ENCODE results near the gene RAB3GAP1.

The RAB3GAP1 gene

DNA sequence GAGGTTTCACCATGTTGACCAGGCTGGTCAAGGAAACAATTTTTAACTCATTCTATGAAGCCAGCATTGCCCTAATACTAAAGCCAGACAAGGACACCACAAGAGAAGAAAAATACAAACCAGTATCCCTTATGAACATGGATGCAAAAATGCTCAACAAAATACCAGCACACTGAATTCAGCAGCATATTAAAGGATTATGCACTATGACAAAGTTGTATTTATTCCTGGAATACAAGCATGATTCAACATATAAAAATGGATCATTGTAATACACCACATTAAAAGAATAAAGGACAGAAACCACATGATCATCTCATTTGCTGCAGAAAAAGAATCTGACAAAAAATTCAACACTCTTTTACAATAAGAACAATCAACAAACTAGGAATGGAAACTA, 138.7 kb downstream of the RAB3GAP1 start:
- H3K4me1 ChIP-seq (ENCODE audit: control insufficient read depth, low read depth, low read length) = no peaks in the 10 kb centered on the region
- H4K5ac ChIP-seq (ENCODE audit: low read length) = no peak overlapping the region
- H3K79me1 ChIP-seq (ENCODE audit: low read length) = no peaks in the 10 kb centered on the region
- no peak overlapping the region for H2BK5ac ChIP-seq (ENCODE audit: low read length)
- no peak overlapping the region for H3K4me3 ChIP-seq (ENCODE audit: low read length)
- H2AK5ac ChIP-seq (ENCODE audit: low read length) = no peak overlapping the region
- no peak for DNase-seq
- H3K18ac ChIP-seq (ENCODE audit: low read length) = no peak overlapping the region
- H3K79me2 ChIP-seq (ENCODE audit: control insufficient read depth, insufficient read depth, low read length) = no peaks in the 10 kb centered on the region
- no peak overlapping the region for H3K27ac ChIP-seq (ENCODE audit: low read depth, low read length)
- H2BK120ac ChIP-seq (ENCODE audit: low read depth, low read length) = no peak overlapping the region
- no peak overlapping the region for H4K8ac ChIP-seq (ENCODE audit: low read depth, low read length)
- no peak overlapping the region for H3K9ac ChIP-seq (ENCODE audit: low read length)
- H3K56ac ChIP-seq (ENCODE audit: low read length) = no peak overlapping the region
- H3K4me2 ChIP-seq (ENCODE audit: low read length) = no peak overlapping the region
- no peaks in the 10 kb centered on the region for H3K36me3 ChIP-seq (ENCODE audit: control insufficient read depth, insufficient read depth, low read length)
- no peaks in the 10 kb centered on the region for H3K27me3 ChIP-seq (ENCODE audit: insufficient read depth, low read length, poor library complexity)
- H2BK15ac ChIP-seq (replicated peaks; ENCODE audit: low read depth) = no peak overlapping the region
- no peak overlapping the region for H3K4ac ChIP-seq (ENCODE audit: low read depth, low read length)
- no peak overlapping the region for H3K23ac ChIP-seq (ENCODE audit: low read length)

DNA sequence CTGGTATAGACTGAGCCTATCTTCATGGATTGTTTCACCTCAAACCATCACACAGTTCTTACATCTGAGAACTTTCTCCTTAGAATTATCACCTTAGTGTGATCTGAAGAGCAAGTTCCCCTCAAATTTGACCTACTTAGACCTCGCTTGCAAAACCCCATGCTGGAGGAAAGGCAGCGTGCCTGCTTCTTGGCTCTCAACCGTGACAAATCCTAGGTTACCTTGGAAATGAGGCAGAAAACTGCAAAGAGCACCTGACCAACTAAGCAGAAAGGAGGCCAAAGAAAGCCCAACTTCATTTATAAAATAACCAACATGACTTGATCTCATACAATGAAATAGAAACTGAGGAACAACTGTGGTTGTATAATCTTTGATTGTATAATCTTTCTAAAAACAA, 146.4 kb downstream of the RAB3GAP1 start:
- no peaks in the 10 kb centered on the region for H3K27me3 ChIP-seq (ENCODE audit: insufficient read depth, low read length, poor library complexity)
- DNase-seq = no peak
- no peak overlapping the region for H4K8ac ChIP-seq (ENCODE audit: low read depth, low read length)
- H3K79me2 ChIP-seq (ENCODE audit: control insufficient read depth, insufficient read depth, low read length) = no peaks in the 10 kb centered on the region
- H2BK120ac ChIP-seq (ENCODE audit: low read depth, low read length) = no peak overlapping the region
- no peak overlapping the region for H3K4me3 ChIP-seq (ENCODE audit: low read length)
- no peak overlapping the region for H3K56ac ChIP-seq (ENCODE audit: low read length)
- no peak overlapping the region for H2BK15ac ChIP-seq (replicated peaks; ENCODE audit: low read depth)
- H3K4me2 ChIP-seq (ENCODE audit: low read length) = no peak overlapping the region
- H3K23ac ChIP-seq (ENCODE audit: low read length) = no peak overlapping the region
- no peak overlapping the region for H3K18ac ChIP-seq (ENCODE audit: low read length)
- no peak overlapping the region for H2AK5ac ChIP-seq (ENCODE audit: low read length)
- H2BK5ac ChIP-seq (ENCODE audit: low read length) = no peak overlapping the region
- H3K9ac ChIP-seq (ENCODE audit: low read length) = no peak overlapping the region
- no peaks in the 10 kb centered on the region for H3K4me1 ChIP-seq (ENCODE audit: control insufficient read depth, low read depth, low read length)
- WGBS (ENCODE audit: extremely low coverage, insufficient coverage, low lambda C conversion rate) = no CpG with 5 or more reads among the region's 3 CpGs
- H3K36me3 ChIP-seq (ENCODE audit: control insufficient read depth, insufficient read depth, low read length) = no peaks in the 10 kb centered on the region
- H3K79me1 ChIP-seq (ENCODE audit: low read length) = no peaks in the 10 kb centered on the region
- H3K4ac ChIP-seq (ENCODE audit: low read depth, low read length) = no peak overlapping the region
- no peak overlapping the region for H4K5ac ChIP-seq (ENCODE audit: low read length)
- no peak overlapping the region for H3K27ac ChIP-seq (ENCODE audit: low read depth, low read length)

DNA sequence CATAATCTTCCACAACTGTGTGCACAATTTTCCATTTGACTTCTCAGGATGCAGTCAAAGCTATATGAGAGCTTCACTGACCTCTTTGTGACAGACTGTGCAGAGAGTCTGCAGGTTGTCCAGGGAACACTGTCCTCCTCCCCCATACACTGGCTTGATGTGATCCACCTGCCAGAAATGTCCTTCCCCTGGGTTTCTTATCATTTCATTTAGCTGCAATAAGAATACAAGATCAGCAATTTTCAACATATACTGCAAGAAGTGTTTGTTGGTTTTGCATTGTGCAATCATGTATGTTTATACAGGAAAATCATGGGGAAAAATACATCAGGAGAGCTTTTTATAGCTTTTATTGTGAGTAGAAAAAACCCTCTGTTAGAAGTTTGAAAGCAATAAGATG, 150.7 kb downstream of the RAB3GAP1 start:
- H3K9ac ChIP-seq (ENCODE audit: low read length) = no peak overlapping the region
- no peak overlapping the region for H3K4me3 ChIP-seq (ENCODE audit: low read length)
- no peak overlapping the region for H3K4me2 ChIP-seq (ENCODE audit: low read length)
- no peak overlapping the region for H3K4ac ChIP-seq (ENCODE audit: low read depth, low read length)
- H4K8ac ChIP-seq (ENCODE audit: low read depth, low read length) = no peak overlapping the region
- no peak overlapping the region for H3K27ac ChIP-seq (ENCODE audit: low read depth, low read length)
- no peak overlapping the region for H2BK120ac ChIP-seq (ENCODE audit: low read depth, low read length)
- no peak overlapping the region for H3K23ac ChIP-seq (ENCODE audit: low read length)
- H3K4me1 ChIP-seq (ENCODE audit: control insufficient read depth, low read depth, low read length) = no peaks in the 10 kb centered on the region
- no peak overlapping the region for H2BK5ac ChIP-seq (ENCODE audit: low read length)
- H2AK5ac ChIP-seq (ENCODE audit: low read length) = no peak overlapping the region
- no peak for DNase-seq
- no peaks in the 10 kb centered on the region for H3K27me3 ChIP-seq (ENCODE audit: insufficient read depth, low read length, poor library complexity)
- no peak overlapping the region for H2BK15ac ChIP-seq (replicated peaks; ENCODE audit: low read depth)
- H4K5ac ChIP-seq (ENCODE audit: low read length) = no peak overlapping the region
- no peaks in the 10 kb centered on the region for H3K79me2 ChIP-seq (ENCODE audit: control insufficient read depth, insufficient read depth, low read length)
- H3K36me3 ChIP-seq (ENCODE audit: control insufficient read depth, insufficient read depth, low read length) = no peaks in the 10 kb centered on the region
- no peak overlapping the region for H3K18ac ChIP-seq (ENCODE audit: low read length)
- no peaks in the 10 kb centered on the region for H3K79me1 ChIP-seq (ENCODE audit: low read length)
- H3K56ac ChIP-seq (ENCODE audit: low read length) = no peak overlapping the region

DNA sequence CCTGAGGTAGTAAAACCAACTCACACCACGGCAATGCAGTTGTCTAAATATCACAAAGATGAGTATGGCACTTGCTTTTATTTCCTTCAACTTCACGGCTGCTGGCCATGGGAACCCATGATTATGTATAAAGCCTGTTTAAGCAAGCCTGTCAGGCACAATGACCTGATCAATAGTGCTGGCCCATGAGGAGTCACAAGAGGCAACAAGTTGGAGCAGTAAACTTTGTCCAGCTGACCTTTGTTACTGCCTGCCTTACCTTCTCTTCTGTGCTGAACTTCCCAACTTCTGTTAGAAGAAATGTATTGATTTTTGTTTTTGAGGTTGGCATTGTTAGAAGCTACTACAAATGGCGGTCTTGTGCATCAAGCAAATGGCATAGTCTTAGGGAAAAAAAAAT, 151.9 kb downstream of the RAB3GAP1 start:
- Histone ChIP-seq H3K18ac (ENCODE audit: low read length) (no peak overlapping the region), H3K27ac (ENCODE audit: low read depth, low read length) (no peak overlapping the region), H3K27me3 (ENCODE audit: insufficient read depth, low read length, poor library complexity) (no peaks in the 10 kb centered on the region), H4K8ac (ENCODE audit: low read depth, low read length) (no peak overlapping the region), H3K79me2 (ENCODE audit: control insufficient read depth, insufficient read depth, low read length) (no peaks in the 10 kb centered on the region), H3K23ac (ENCODE audit: low read length) (no peak overlapping the region), H3K79me1 (ENCODE audit: low read length) (no peaks in the 10 kb centered on the region), H3K4me2 (ENCODE audit: low read length) (no peak overlapping the region), H2BK5ac (ENCODE audit: low read length) (no peak overlapping the region), H2AK5ac (ENCODE audit: low read length) (no peak overlapping the region), H3K9ac (ENCODE audit: low read length) (no peak overlapping the region), H3K4me3 (ENCODE audit: low read length) (no peak overlapping the region), H3K4ac (ENCODE audit: low read depth, low read length) (no peak overlapping the region), H2BK15ac (replicated peaks; ENCODE audit: low read depth) (no peak overlapping the region), H3K56ac (ENCODE audit: low read length) (no peak overlapping the region), H3K36me3 (ENCODE audit: control insufficient read depth, insufficient read depth, low read length) (no peaks in the 10 kb centered on the region), H4K5ac (ENCODE audit: low read length) (no peak overlapping the region), H3K4me1 (ENCODE audit: control insufficient read depth, low read depth, low read length) (no peaks in the 10 kb centered on the region), H2BK120ac (ENCODE audit: low read depth, low read length) (no peak overlapping the region)
- no CpG with 5 or more reads among the region's 3 CpGs for WGBS (ENCODE audit: extremely low coverage, insufficient coverage, low lambda C conversion rate)
- DNase-seq = no peak

DNA sequence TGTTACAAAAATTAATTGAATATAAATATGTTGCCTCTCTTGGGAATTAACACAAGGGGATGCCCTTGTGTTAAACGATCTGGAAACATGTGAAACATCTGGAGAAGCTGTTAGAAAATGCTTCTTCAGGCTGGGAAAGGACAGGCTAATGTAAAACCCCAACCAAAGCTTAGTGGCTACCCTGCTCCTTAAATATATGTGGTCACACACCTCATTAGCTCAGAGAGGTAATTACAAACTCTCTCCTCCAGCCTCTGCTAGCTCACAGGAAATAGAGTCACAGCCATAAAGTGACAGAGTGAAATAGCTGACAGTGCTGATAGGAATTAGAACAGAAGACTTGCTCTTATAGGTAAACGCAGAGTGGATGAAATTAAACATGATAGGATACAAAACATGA, 155.9 kb downstream of the RAB3GAP1 start:
- Histone ChIP-seq H3K27me3 (ENCODE audit: insufficient read depth, low read length, poor library complexity) (no peaks in the 10 kb centered on the region), H3K36me3 (ENCODE audit: control insufficient read depth, insufficient read depth, low read length) (no peaks in the 10 kb centered on the region), H4K5ac (ENCODE audit: low read length) (no peak overlapping the region), H3K4me2 (ENCODE audit: low read length) (no peak overlapping the region), H2BK5ac (ENCODE audit: low read length) (no peak overlapping the region), H3K4me3 (ENCODE audit: low read length) (no peak overlapping the region), H2BK120ac (ENCODE audit: low read depth, low read length) (no peak overlapping the region), H3K79me2 (ENCODE audit: control insufficient read depth, insufficient read depth, low read length) (no peaks in the 10 kb centered on the region), H3K23ac (ENCODE audit: low read length) (no peak overlapping the region), H3K18ac (ENCODE audit: low read length) (no peak overlapping the region), H3K79me1 (ENCODE audit: low read length) (no peaks in the 10 kb centered on the region), H3K4me1 (ENCODE audit: control insufficient read depth, low read depth, low read length) (no peaks in the 10 kb centered on the region), H4K8ac (ENCODE audit: low read depth, low read length) (no peak overlapping the region), H2BK15ac (replicated peaks; ENCODE audit: low read depth) (no peak overlapping the region), H3K27ac (ENCODE audit: low read depth, low read length) (no peak overlapping the region), H2AK5ac (ENCODE audit: low read length) (no peak overlapping the region), H3K9ac (ENCODE audit: low read length) (no peak overlapping the region), H3K4ac (ENCODE audit: low read depth, low read length) (no peak overlapping the region), H3K56ac (ENCODE audit: low read length) (no peak overlapping the region)
- WGBS (ENCODE audit: extremely low coverage, insufficient coverage, low lambda C conversion rate) = no CpG with 5 or more reads among the region's 2 CpGs
- peak; percentile 3 for DNase-seq

DNA sequence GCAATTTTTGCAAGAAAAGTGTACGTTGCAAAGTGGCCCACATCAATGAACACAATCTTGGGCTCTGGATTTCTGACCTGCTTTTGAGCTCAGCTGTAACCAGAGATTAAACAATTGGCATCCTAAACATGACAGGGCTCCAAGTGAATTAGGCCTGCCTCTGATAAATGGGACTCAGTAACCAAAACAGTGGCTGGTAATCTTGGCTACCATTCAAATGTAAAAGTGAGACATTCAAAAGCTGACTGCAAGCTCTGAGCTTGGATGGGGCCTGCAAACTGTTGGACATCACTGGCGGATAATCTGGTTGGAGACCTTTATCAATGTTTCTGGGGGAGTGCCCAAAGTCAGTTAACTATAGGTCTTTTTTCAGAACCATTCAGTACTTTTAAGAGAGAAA, 160.7 kb downstream of the RAB3GAP1 start:
- Histone ChIP-seq H3K9ac (ENCODE audit: low read length) (no peak overlapping the region), H4K8ac (ENCODE audit: low read depth, low read length) (no peak overlapping the region), H3K27ac (ENCODE audit: low read depth, low read length) (no peak overlapping the region), H3K4me3 (ENCODE audit: low read length) (no peak overlapping the region), H3K56ac (ENCODE audit: low read length) (no peak overlapping the region), H3K4me2 (ENCODE audit: low read length) (no peak overlapping the region), H3K36me3 (ENCODE audit: control insufficient read depth, insufficient read depth, low read length) (no peaks in the 10 kb centered on the region), H3K4me1 (ENCODE audit: control insufficient read depth, low read depth, low read length) (no peaks in the 10 kb centered on the region), H3K27me3 (ENCODE audit: insufficient read depth, low read length, poor library complexity) (no peaks in the 10 kb centered on the region), H2BK15ac (replicated peaks; ENCODE audit: low read depth) (no peak overlapping the region), H3K4ac (ENCODE audit: low read depth, low read length) (no peak overlapping the region), H3K79me1 (ENCODE audit: low read length) (no peaks in the 10 kb centered on the region), H4K5ac (ENCODE audit: low read length) (no peak overlapping the region), H3K79me2 (ENCODE audit: control insufficient read depth, insufficient read depth, low read length) (no peaks in the 10 kb centered on the region), H2BK5ac (ENCODE audit: low read length) (no peak overlapping the region), H3K23ac (ENCODE audit: low read length) (no peak overlapping the region), H2AK5ac (ENCODE audit: low read length) (no peak overlapping the region), H3K18ac (ENCODE audit: low read length) (no peak overlapping the region), H2BK120ac (ENCODE audit: low read depth, low read length) (no peak overlapping the region)
- no CpG with 5 or more reads among the region's 2 CpGs for WGBS (ENCODE audit: extremely low coverage, insufficient coverage, low lambda C conversion rate)
- DNase-seq = peak; percentile 13
